Activated B cell treated with CpG ODN at 0.5 μM for 24 hours (primary cell): Measurements from ENCODE around the gene SASH3. TPM values are rescaled to one million over a fixed set of nuclear protein-coding genes. Genes with fewer than 3 reads are reported as not detected.

Experiments
- ATAC-seq: fragments of 200-7000 bp; cut with Tn5 transposase; one replicate; pipeline ENCODE4 v1.10.0; 2021; ENCODE audit warnings: low read depth, mild to moderate bottlenecking, moderate library complexity
- CTCF ChIA-PET: fragments of 350-600 bp; sonication (Branson Sonifier 250); formaldehyde crosslinking; loops from one replicate; lab custom pipeline; 2021; ENCODE audit warnings: antibody characterized with exemption; lab: Charles Lee
- POLR2A ChIA-PET: fragments of 350-600 bp; sonication (Branson Sonifier 250); formaldehyde crosslinking; loops from one replicate; lab custom pipeline; 2021; ENCODE audit warnings: antibody characterized with exemption; lab: Charles Lee
- DNase-seq: peaks from one replicate; pipeline ENCODE4 v3.0.0; 2022
- H3K27ac Mint-ChIP-seq: one replicate; pipeline ENCODE4 v1.8.0; 2020; ENCODE audit warnings: mixed read lengths
- H3K27me3 Mint-ChIP-seq: one replicate; pipeline ENCODE4 v1.8.0; 2021; ENCODE audit warnings: mixed read lengths
- H3K36me3 Mint-ChIP-seq: one replicate; pipeline ENCODE4 v1.8.0; 2021; ENCODE audit warnings: low read depth, mixed read lengths
- H3K4me1 Mint-ChIP-seq: one replicate; pipeline ENCODE4 v1.8.0; 2021; ENCODE audit warnings: mixed read lengths
- H3K4me3 Mint-ChIP-seq: one replicate; pipeline ENCODE4 v1.8.0; 2020; ENCODE audit warnings: mild to moderate bottlenecking, mixed read lengths
- H3K9me3 Mint-ChIP-seq: one replicate; pipeline ENCODE4 v1.8.0; 2020; ENCODE audit warnings: mixed read lengths
- intact Hi-C: fragments of 100-400 bp; cut with micrococcal nuclease; formaldehyde crosslinking; loops from one replicate; pipeline ENCODE4 v1.15.1; 2024
- total RNA-seq: library from RNA; stranded (reverse); gene quantifications from 2 replicates; pipeline ENCODE4 v1.2.3, GENCODE V29; 2022
- TF ChIP-seq, protein P1 (sequence below): fragments of 200-600 bp; IDR thresholded peaks from one replicate; pipeline ENCODE4 v1.8.0; 2022; ENCODE audit warnings: antibody characterized with exemption, mild to moderate bottlenecking

Gene SASH3
- 209 TPM in 2 replicates for total RNA-seq

DNA sequence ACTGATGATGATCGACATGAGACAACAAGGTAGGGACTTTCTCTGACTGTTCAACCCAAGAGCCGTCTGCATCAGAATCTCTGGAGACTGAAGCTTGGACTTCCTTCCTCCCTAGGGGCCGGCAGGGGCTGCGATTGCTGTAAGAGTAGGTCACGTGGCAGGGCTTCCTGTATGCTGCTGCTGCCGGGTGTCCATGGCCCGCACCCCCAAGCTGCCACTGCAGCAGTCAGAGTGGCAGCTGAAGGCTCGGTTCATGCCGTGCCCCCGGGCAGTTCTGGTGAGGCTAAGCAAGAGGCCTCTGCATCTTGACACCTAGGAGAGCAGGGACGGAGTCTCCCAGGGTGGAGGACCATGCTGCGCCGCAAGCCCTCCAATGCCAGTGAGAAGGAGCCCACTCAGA, at the start of gene SASH3:
TSS of gene SASH3 (plus strand) at position 203 of the 400 bp plus-strand sequence. CDS start at position 352, 149 bp downstream.
- TF ChIP-seq, protein P1, sequence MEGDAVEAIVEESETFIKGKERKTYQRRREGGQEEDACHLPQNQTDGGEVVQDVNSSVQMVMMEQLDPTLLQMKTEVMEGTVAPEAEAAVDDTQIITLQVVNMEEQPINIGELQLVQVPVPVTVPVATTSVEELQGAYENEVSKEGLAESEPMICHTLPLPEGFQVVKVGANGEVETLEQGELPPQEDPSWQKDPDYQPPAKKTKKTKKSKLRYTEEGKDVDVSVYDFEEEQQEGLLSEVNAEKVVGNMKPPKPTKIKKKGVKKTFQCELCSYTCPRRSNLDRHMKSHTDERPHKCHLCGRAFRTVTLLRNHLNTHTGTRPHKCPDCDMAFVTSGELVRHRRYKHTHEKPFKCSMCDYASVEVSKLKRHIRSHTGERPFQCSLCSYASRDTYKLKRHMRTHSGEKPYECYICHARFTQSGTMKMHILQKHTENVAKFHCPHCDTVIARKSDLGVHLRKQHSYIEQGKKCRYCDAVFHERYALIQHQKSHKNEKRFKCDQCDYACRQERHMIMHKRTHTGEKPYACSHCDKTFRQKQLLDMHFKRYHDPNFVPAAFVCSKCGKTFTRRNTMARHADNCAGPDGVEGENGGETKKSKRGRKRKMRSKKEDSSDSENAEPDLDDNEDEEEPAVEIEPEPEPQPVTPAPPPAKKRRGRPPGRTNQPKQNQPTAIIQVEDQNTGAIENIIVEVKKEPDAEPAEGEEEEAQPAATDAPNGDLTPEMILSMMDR, result no peak
- DNase-seq, result peak; percentile 47
- no peaks in the 10 kb centered on the region for H3K27me3 Mint-ChIP-seq
- H3K27ac Mint-ChIP-seq, result peak within 1 kb of the TSS; percentile 96
- CTCF ChIA-PET, result interaction anchor here (0.7 to 2.8 kb wide), 3 partner anchors 21 to 53 kb away, joined by 3 to 10 read pairs (median 3); no protein-coding TSS in a partner anchor
- H3K36me3 Mint-ChIP-seq, result peaks cover 36% of the 10 kb centered on the region
- peak; percentile 41 for ATAC-seq
- peak within 1 kb of the TSS; percentile 93 for H3K4me3 Mint-ChIP-seq
- H3K9me3 Mint-ChIP-seq, result no peaks in the 10 kb centered on the region
- H3K4me1 Mint-ChIP-seq, result peaks cover 75% of the 10 kb centered on the region
- intact Hi-C loops, result loop anchor here (2.0 to 5.0 kb wide), 3 partner anchors 41 to 203 kb away; partner anchors contain the start of genes BCORL1, XPNPEP2 and ZDHHC9
- POLR2A ChIA-PET, result interaction anchor here (0.5 to 18.0 kb wide), 10 partner anchors 10 to 341 kb away, joined by 3 to 261 read pairs (median 6); partner anchors contain the start of genes UTP14A and XPNPEP2

DNA sequence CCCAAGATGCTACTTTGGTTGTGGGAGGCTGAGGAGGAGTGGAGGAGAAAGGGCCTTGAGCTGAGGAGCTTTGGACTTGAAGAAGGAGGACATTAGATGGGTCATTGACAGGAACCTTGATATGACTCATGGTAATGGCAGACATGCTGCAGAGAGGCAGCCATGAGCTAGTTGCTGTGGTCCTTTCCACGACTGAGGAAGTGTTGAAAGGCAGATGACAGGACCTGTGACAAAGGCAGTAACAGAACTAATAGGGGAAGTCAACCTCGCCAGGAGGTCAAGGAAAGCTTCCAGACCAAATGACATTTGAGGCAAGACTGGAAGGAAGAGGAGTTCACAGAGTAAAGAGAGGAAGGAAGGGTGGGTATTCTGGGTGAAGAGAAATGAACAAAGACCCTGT, 48.5 kb upstream of the SASH3 start:
- no peak overlapping the region for H3K27ac Mint-ChIP-seq
- ChIA-PET CTCF (no interaction called here), POLR2A (interaction anchor here (0.6 kb wide), 1 partner anchor 50 kb away, joined by 5 read pairs; no protein-coding TSS in a partner anchor)
- H3K27me3 Mint-ChIP-seq, result no peaks in the 10 kb centered on the region
- intact Hi-C loops, result no loop called here
- H3K4me3 Mint-ChIP-seq, result no peak overlapping the region
- H3K9me3 Mint-ChIP-seq, result no peaks in the 10 kb centered on the region
- no peaks in the 10 kb centered on the region for H3K36me3 Mint-ChIP-seq
- H3K4me1 Mint-ChIP-seq, result peaks cover 26% of the 10 kb centered on the region
- ATAC-seq (no peak), DNase-seq (no peak)
- TF ChIP-seq, protein P1, result no peak

DNA sequence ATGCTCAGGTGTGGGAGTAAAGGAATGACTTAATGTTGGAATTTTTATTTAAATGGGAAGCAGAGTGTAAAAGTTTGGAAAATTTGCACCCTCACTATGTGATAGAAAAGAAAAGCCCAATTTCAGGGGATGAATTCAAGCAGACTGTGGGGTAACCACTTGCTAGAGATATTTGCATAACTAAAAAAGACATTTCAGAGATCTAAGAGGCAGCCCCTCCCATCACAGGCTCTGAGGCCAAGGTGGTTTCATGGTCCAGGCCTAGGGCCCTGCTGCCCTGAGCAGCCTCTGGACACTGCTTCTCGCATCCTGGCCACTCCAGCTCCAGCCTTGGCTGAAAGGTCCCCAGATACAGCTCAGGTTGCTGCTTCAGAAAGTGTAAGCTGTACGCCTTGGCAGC, 46.9 kb upstream of the SASH3 start:
- no peak overlapping the region for H3K27ac Mint-ChIP-seq
- intact Hi-C loops, result no loop called here
- DNase-seq, result no peak
- H3K4me3 Mint-ChIP-seq, result no peak overlapping the region
- TF ChIP-seq, protein P1, result no peak
- CTCF ChIA-PET, result no interaction called here
- H3K4me1 Mint-ChIP-seq, result peaks cover 40% of the 10 kb centered on the region
- no peaks in the 10 kb centered on the region for H3K27me3 Mint-ChIP-seq
- POLR2A ChIA-PET, result no interaction called here
- ATAC-seq, result no peak
- no peaks in the 10 kb centered on the region for H3K9me3 Mint-ChIP-seq
- no peaks in the 10 kb centered on the region for H3K36me3 Mint-ChIP-seq

DNA sequence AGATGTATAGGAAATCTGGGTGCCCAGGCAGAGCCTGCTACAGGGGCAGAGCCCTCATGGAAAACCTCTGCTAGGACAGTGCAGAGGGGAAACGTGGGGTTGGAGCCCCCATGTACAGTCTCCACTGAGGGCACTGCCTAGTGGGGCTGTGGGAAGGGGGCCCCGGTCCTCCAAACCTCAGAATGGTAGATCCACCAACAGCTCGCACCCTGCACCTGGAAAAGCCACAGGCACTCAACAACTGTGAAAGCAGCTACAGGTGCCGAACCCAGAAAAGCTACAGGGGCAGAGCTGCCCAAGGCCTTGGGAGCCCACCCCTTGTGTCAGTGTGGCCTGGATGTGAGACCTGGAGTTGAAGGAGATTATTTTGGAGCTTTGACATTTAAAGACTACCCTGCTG, 46.4 kb upstream of the SASH3 start:
- ChIA-PET CTCF (interaction anchor here (0.7 kb wide), 1 partner anchor 38 kb away, joined by 3 read pairs; no protein-coding TSS in a partner anchor), POLR2A (no interaction called here)
- TF ChIP-seq, protein P1, result no peak
- intact Hi-C loops, result no loop called here
- no peaks in the 10 kb centered on the region for H3K36me3 Mint-ChIP-seq
- H3K27me3 Mint-ChIP-seq, result no peaks in the 10 kb centered on the region
- ATAC-seq, result no peak
- peaks cover 44% of the 10 kb centered on the region for H3K4me1 Mint-ChIP-seq
- H3K9me3 Mint-ChIP-seq, result no peaks in the 10 kb centered on the region
- DNase-seq, result no peak
- H3K4me3 Mint-ChIP-seq, result no peak overlapping the region
- H3K27ac Mint-ChIP-seq, result no peak overlapping the region

DNA sequence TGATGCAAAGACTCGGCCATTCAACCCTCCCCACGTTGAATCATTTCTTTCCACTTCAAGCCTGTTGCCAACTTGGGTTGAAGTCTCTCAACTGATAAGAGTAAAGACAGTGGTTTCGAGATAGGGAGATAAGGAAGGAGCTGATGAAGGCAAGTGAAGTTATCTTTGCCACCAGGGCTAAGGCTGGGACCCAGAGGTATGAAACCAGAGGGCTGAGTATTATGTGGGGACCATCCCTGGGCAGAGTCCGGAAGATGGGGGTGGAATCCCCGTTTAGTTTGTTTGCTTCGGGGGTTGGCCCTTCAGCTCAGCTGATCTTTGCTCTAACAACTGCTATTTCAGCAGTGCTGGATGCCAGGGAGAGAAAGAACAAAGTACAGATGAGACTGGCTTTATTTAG, 43.3 kb upstream of the SASH3 start:
- ATAC-seq, result no peak
- Mint-ChIP-seq H3K4me1 (peaks cover 41% of the 10 kb centered on the region), H3K4me3 (no peak overlapping the region), H3K36me3 (no peaks in the 10 kb centered on the region), H3K27ac (no peak overlapping the region), H3K9me3 (no peaks in the 10 kb centered on the region), H3K27me3 (no peaks in the 10 kb centered on the region)
- ChIA-PET CTCF (interaction anchor here (1.2 to 1.7 kb wide), 2 partner anchors 10 to 86 kb away, joined by 4 to 5 read pairs; no protein-coding TSS in a partner anchor), POLR2A (interaction anchor here (0.8 to 1.4 kb wide), 2 partner anchors 23 to 36 kb away, joined by 3 to 4 read pairs; no protein-coding TSS in a partner anchor)
- intact Hi-C loops, result no loop called here
- TF ChIP-seq, protein P1, result no peak
- DNase-seq, result no peak
